Sigmoid colon (tissue), 7 donors: ENCODE data around the gene LBR. TPM values are rescaled to one million over a fixed set of nuclear protein-coding genes. Genes with fewer than 3 reads are reported as not detected.
A peak's percentile ranks its signal among the peaks of the same experiment; 100 is the strongest.

Source experiments
- DNase-seq: peaks from one replicate; pipeline ENCODE4 v3.0.0-alpha.2; 2019
- H3K27ac ChIP-seq, 4 donors: fragments of 200-600 bp; sonication (generic); one replicate each; pipeline ENCODE4 v1.5.1; 2016 to 2019; ENCODE audit warnings: mild to moderate bottlenecking in 1 of 4
- H3K27me3 ChIP-seq, 3 donors: fragments of 200-600 bp; sonication (generic); one replicate each; pipeline ENCODE4 v1.5.1; 2019; ENCODE audit warnings: mild to moderate bottlenecking in 1 of 3
- H3K36me3 ChIP-seq, 4 donors: fragments of 200-600 bp; sonication (generic); one replicate each; pipeline ENCODE4 v1.5.1; 2016 to 2019
- H3K4me1 ChIP-seq, 4 donors: fragments of 200-600 bp; sonication (generic); one replicate each; pipeline ENCODE4 v1.5.1; 2017 to 2019
- H3K4me3 ChIP-seq, 4 donors: fragments of 200-600 bp; sonication (generic); one replicate each; pipeline ENCODE4 v1.5.1; 2017 to 2019; ENCODE audit warnings: mild to moderate bottlenecking in 2 of 4, moderate library complexity in 1 of 4
- H3K9me3 ChIP-seq, 4 donors: fragments of 200-600 bp in 3 of 4; sonication (generic) in 3 of 4; one replicate each; pipeline versions ENCODE4 v1.5.1 to v1.6.1; 2013 to 2019
- EP300 ChIP-seq, 4 donors: sonication (generic); formaldehyde crosslinking; IDR thresholded peaks; one replicate each; pipeline ENCODE4 v1.6.1; 2017; ENCODE audit warnings: antibody characterized with exemption in 4 of 4
- POLR2A ChIP-seq, 2 donors: fragments of 450-650 bp; IDR thresholded peaks; one replicate each; pipeline ENCODE4 v1.6.1; 2016; ENCODE audit warnings: antibody characterized with exemption in 2 of 2, mild to moderate bottlenecking in 2 of 2, moderate library complexity in 2 of 2
- POLR2AphosphoS5 ChIP-seq, 4 donors: sonication (generic); formaldehyde crosslinking; IDR thresholded peaks; one replicate each; pipeline ENCODE4 v1.6.1; 2017; ENCODE audit warnings: antibody characterized with exemption in 4 of 4
- WGBS, 2 donors: extraction: QIAGEN DNeasy Blood & Tissue Kit; methylation state at CpG; one replicate each; pipeline ENCODE4 v1.1.7; 2013; 5-methylcytosine and 5-hydroxymethylcytosine counted together
- intact Hi-C: fragments of 100-400 bp; cut with DNase I; formaldehyde crosslinking; loops from one replicate; pipeline ENCODE4 v1.15.1; 2023
- polyA plus RNA-seq, 3 donors: library from polyadenylated mRNA; stranded (reverse); fragments of 200-250 nt; gene quantifications; one replicate each; pipeline ENCODE4 v1.2.3, GENCODE V29; 2013
- total RNA-seq, 4 donors: library from RNA; depleted of rRNA; stranded (reverse); fragments of >200 nt; gene quantifications; one replicate each; pipeline ENCODE4 v1.1.0, GENCODE V29; 2016
- TF ChIP-seq, protein P1 (sequence below), 4 experiments: fragments of 450-650 bp in 3 of 4; fragments of 200-600 bp in 1 of 4; IDR thresholded peaks; one replicate each; pipeline ENCODE4 v1.5.1; 2016 to 2019; ENCODE audit warnings: antibody characterized with exemption in 4 of 4, mild to moderate bottlenecking in 3 of 4, moderate library complexity in 2 of 4
- donor health status: healthy with polysubstance abuse.
- donor health status: Bipolar disorder and iron deficiency.
- donor health status: healthy.

The LBR gene
- total and polyA plus RNA-seq, 7 donors = 5.4 to 195 (median 134) TPM

DNA sequence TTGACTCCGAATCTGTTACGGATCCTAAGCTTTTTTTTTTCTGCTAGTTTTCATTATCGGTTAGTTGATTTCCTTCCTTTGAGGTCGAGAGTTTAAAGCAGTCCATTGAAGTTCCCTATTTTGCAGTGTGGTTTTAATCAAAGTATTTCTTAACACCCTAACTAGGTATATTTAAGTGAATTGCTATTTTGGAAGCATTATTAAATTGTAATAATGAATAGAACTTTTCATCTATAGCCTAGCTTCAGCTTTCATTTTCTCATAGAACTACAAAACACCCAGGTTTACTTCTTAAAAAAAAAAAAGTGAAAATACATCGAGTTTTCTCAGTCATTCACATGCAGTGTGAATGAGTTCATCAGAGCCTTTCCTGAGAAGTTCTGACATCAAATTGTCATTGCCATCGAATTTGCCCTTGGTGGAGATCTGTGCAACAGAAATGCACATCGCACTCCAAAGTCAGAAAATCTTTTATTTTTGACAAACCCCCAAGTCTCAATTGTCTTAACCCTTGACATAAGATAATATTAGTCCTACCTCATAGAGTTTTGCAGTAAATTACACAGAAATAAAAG, 1.1 kb upstream of the LBR start:
- Histone ChIP-seq H3K27ac (peak overlapping the region; percentile 95 to 100 (median 98)), H3K36me3 (no peaks in the 10 kb centered on the region), H3K9me3 (no peaks in the 10 kb centered on the region), H3K4me3 (peak overlapping the region; percentile 66 to 100 (median 92)), H3K27me3 (no peaks in the 10 kb centered on the region), H3K4me1 (peaks cover 0 to 40% (median 25%) of the 10 kb centered on the region in 4 donors)
- no peak for DNase-seq
- 12 to 15% methylated on average over 7 of the region's 7 CpGs for WGBS, 2 donors
- TF ChIP-seq EP300 (IDR thresholded peaks at IDR 0.05) (no peak), POLR2AphosphoS5 (IDR thresholded peaks at IDR 0.05) (no peak), POLR2A (IDR thresholded peaks at IDR 0.05) (no peak)
- TF ChIP-seq, protein P1, sequence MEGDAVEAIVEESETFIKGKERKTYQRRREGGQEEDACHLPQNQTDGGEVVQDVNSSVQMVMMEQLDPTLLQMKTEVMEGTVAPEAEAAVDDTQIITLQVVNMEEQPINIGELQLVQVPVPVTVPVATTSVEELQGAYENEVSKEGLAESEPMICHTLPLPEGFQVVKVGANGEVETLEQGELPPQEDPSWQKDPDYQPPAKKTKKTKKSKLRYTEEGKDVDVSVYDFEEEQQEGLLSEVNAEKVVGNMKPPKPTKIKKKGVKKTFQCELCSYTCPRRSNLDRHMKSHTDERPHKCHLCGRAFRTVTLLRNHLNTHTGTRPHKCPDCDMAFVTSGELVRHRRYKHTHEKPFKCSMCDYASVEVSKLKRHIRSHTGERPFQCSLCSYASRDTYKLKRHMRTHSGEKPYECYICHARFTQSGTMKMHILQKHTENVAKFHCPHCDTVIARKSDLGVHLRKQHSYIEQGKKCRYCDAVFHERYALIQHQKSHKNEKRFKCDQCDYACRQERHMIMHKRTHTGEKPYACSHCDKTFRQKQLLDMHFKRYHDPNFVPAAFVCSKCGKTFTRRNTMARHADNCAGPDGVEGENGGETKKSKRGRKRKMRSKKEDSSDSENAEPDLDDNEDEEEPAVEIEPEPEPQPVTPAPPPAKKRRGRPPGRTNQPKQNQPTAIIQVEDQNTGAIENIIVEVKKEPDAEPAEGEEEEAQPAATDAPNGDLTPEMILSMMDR (IDR thresholded peaks at IDR 0.05) = no peak
- intact Hi-C loops = loop anchor here (5.0 to 10.0 kb wide), 3 partner anchors 493 to 636 kb away; partner anchors contain the start of genes H3-3A, PYCR2 and SDE2

DNA sequence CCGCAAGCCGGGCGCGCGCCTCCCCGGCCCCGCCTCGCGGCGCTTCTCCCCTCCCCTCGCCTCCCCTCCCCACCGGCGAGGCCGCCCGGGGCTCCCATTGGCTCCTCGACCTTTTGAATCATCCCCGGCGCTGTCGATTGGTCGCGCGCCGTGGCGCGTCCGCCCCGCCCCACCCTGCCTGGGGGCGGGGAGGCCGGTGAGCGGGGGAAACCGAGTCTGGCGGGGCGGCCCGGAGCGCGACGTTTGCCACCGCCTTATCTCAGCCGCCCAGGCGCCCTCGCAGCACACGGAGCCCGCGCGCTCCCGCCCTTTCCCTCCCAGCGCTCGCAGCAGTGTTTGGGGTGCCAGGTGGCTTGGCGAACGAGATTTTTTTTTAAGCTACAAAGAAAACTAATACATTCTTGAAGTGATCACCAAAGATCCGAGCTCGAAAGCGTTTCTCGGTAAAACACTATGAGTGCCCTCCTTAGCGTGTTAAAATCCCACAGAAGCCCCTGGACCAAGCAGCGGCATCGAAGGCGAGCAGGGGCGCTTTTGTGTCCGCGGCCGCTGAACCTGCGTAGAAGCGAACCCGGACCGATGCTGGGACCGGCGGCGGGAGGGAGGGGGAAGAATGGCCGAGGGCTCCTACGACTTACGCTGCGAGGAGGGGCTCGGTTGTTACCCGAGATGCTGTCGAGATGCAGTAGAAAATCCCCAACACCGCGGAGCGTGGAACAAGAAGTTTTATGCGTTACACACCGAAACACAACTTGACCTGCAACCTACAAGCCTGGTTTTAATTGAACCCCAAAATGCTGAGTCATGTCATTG, 436 bp upstream of the LBR start:
- Histone ChIP-seq H3K4me1 (peaks cover 0 to 40% (median 32%) of the 10 kb centered on the region in 4 donors), H3K9me3 (no peaks in the 10 kb centered on the region), H3K27ac (peak overlapping the region; percentile 95 to 100 (median 98)), H3K4me3 (peak overlapping the region; percentile 89 to 100 (median 94)), H3K27me3 (no peaks in the 10 kb centered on the region), H3K36me3 (no peaks in the 10 kb centered on the region)
- TF ChIP-seq EP300 (IDR thresholded peaks at IDR 0.05) (peak in 1 of 4 donors; percentile 2), POLR2AphosphoS5 (IDR thresholded peaks at IDR 0.05) (peak; percentile 89 to 93 (median 92)), POLR2A (IDR thresholded peaks at IDR 0.05) (peak; percentile 83 to 86)
- TF ChIP-seq, protein P1 (IDR thresholded peaks at IDR 0.05) = no peak
- WGBS, 2 donors = 0% methylated on average over 81 of the region's 81 CpGs
- peak; percentile 97 for DNase-seq
- intact Hi-C loops = loop anchor here (5.0 to 10.0 kb wide), 3 partner anchors 494 to 637 kb away; partner anchors contain the start of genes H3-3A, PYCR2 and SDE2

DNA sequence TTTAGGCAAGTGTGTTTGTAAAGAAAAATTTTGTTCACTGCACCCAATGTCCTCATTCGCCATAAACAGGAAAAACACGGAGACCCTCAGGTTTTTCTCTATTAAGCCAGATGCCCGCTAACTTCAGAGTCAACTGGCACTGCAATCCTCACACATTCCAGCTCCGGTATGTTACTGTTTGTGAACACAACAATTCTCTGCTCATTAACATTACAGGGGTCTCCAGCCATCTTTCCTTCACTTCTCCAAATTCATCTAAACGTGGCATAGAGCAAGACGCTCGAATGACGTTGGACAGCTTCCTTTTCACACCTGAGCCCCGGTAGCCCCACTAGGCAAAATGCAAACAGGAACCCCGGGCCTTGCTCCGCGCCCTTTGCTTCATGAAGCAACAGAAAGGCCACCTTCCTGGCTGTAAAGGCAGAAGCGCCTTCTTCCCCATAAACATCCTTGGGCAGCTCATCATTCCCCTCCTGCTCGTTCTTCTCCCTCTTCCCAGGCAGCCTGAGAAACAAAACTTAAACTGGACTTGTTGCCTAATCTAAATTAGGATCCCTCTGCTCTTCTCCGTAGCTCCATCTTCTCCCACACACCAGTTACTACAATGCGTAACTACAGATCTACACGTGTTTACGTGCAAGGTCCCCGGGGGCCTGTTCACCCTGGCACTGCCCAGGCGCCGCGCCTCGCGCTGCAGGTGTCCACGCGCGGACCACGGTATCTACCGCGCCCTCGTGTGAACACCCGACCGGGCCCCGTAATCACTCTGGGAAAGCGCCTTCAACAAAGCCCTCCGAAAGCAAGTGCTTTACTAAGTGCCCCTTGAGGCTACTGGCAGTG, 1.2 kb downstream of the LBR start:
- no peaks in the 10 kb centered on the region for H3K9me3 ChIP-seq
- intact Hi-C loops = loop anchor here (5.0 to 10.0 kb wide), 3 partner anchors 496 to 638 kb away; partner anchors contain the start of genes H3-3A, PYCR2 and SDE2
- H3K27me3 ChIP-seq = no peaks in the 10 kb centered on the region
- peak overlapping the region; percentile 95 to 100 (median 98) for H3K27ac ChIP-seq
- H3K4me1 ChIP-seq = peaks cover 0 to 55% (median 47%) of the 10 kb centered on the region in 4 donors
- 2 to 3% methylated on average over 36 of the region's 36 CpGs for WGBS, 2 donors
- DNase-seq = peak; percentile 78
- peaks cover 0 to 4% (median 0%) of the 10 kb centered on the region in 4 donors for H3K36me3 ChIP-seq
- TF ChIP-seq EP300 (IDR thresholded peaks at IDR 0.05) = no peak
- TF ChIP-seq POLR2AphosphoS5 (IDR thresholded peaks at IDR 0.05) = peak; percentile 9 to 48 (median 20)
- TF ChIP-seq, protein P1 (IDR thresholded peaks at IDR 0.05) = no peak
- no peak for TF ChIP-seq POLR2A (IDR thresholded peaks at IDR 0.05)
- H3K4me3 ChIP-seq = peak overlapping the region; percentile 89 to 100 (median 94)

DNA sequence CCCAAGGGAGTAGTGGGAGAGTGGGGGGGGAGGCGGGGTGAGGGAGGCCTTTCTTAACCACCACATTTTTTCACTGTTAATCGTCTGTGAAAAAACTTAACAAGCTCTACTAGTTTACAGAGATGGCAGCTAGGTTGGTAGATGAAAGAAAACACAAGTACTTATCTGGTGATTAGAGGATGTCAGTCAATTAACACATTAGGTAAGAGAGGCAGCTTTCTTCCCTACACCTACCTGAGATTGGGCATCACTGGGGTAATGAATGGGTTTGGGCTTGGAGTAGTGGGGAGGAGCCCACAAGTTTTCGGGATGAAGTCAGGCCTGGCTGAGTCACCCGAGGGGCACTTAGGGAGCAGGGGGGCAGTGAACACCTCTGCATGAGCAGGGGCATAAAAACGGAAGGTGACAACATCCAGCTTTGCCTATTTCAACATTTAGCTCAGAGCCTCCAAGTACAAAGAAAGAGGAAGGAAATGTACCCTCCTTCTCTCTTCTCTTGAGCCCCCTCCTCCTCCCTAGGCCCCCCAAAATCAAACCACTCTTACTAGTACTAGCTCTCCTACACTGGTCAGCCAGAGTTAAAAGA, 2.5 kb downstream of the LBR start:
- Histone ChIP-seq H3K4me1 (peaks cover 0 to 67% (median 55%) of the 10 kb centered on the region in 4 donors), H3K27ac (peak overlapping the region; percentile 95 to 100 (median 98)), H3K4me3 (peak overlapping the region; percentile 89 to 100 (median 94)), H3K27me3 (no peaks in the 10 kb centered on the region), H3K9me3 (no peaks in the 10 kb centered on the region), H3K36me3 (peaks cover 0 to 18% (median under 1%) of the 10 kb centered on the region in 4 donors)
- intact Hi-C loops = loop anchor here (5.0 to 10.0 kb wide), 3 partner anchors 497 to 640 kb away; partner anchors contain the start of genes H3-3A, PYCR2 and SDE2
- TF ChIP-seq, protein P1 (IDR thresholded peaks at IDR 0.05) = no peak
- TF ChIP-seq POLR2AphosphoS5 (IDR thresholded peaks at IDR 0.05) = peak; percentile 3 to 61 (median 56)
- no peak for TF ChIP-seq EP300 (IDR thresholded peaks at IDR 0.05)
- 24 to 25% methylated on average over 5 of the region's 5 CpGs for WGBS, 2 donors
- DNase-seq = no peak
